HG02610 (cell line): ENCODE measurements around the gene SNX21.
"Not testable (repeated sequence)": the region's sequence is repeated elsewhere in the genome, so short reads cannot be mapped to it uniquely, and the experiment has no call there.

Source experiments
- ATAC-seq: cut with Tn5 transposase; IDR thresholded peaks from one replicate; pipeline ENCODE4 v1.9.1; 2021; ENCODE audit warnings: mild to moderate bottlenecking, moderate library complexity; ENCODE audit not compliant: unreplicated experiment

Gene SNX21

DNA sequence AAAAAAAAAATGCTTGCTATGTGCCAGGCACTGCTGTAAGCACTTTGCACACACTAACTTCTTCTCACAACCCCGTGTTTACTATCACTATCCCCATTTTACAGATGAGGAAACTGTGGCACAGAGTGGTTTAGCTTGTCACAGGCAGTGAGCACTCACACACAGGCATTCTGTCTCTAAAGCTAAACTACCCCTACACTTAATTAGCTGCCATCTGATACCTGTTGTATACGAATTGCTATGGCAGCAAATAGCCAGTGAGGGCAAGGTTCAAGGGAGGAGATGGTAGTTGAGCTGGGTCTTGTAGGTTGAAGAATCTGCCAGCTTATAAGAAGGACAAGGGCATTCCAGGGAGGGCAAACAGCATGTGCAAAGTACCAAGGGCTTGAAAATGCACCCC is 11.7 kb upstream of the SNX21 start:
- ATAC-seq: no peak

DNA sequence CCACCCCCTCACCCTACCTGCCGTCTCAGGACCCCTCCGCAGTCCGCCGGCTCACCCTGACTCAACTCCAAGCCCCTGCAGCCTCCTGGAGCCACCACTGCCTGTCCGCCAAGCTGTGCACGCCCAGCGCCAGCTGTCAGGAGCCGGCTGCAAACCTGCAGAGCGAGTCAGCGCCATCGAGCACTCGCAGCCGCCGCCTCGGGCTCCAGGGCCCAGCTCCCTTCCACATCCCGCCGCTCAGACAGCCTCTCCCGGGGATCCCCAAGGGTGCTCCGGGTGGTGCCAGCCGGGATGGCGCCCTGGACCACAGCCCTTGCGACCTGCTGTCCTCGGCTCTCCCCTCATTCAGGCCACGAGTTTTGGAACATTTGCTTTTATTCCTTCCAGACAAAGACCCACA is 10.7 kb upstream of the SNX21 start:
- ATAC-seq: no peak

DNA sequence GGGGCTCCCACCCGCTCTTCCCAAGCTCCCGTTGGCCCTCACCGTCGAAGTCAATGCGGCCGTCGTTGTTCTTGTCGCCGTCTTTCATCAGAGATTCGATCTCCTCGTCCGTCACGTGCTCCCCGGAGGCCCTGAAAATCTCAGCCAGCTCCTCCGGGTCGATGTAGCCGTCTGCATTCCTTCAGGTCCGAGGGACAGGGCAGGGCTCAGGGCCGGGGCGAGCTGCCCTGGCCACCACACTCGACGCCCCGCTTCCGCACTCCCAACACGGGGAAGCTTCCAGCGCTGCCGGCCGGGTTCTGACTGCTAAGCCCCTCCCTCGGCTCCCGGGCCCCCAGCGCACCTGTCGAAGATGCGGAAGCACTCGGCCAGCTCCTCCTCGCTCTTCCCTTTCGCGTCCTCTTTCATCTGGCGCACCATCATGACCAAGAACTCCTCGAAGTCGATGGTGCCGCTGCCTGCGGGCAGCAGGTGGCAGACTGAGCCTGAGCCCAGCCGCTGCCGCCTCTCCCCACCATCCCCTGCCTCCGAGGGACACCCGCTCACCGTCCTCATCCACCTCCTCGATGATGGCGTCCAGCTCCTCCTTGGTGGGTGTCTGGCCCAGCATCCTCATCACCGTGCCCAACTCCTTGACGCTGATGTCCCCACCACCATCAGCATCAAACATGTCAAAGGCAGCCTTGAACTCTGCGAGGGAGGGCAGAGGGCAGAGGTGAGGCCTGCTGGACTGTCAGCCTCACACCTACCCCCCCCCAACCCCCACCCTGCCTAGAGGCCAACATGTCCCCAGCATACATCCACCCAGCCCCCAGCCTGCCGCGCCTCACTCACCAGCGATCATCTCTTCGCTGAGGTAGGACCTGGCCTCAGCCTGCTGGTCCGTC is 9.4 kb upstream of the SNX21 start:
- ATAC-seq: no peak

DNA sequence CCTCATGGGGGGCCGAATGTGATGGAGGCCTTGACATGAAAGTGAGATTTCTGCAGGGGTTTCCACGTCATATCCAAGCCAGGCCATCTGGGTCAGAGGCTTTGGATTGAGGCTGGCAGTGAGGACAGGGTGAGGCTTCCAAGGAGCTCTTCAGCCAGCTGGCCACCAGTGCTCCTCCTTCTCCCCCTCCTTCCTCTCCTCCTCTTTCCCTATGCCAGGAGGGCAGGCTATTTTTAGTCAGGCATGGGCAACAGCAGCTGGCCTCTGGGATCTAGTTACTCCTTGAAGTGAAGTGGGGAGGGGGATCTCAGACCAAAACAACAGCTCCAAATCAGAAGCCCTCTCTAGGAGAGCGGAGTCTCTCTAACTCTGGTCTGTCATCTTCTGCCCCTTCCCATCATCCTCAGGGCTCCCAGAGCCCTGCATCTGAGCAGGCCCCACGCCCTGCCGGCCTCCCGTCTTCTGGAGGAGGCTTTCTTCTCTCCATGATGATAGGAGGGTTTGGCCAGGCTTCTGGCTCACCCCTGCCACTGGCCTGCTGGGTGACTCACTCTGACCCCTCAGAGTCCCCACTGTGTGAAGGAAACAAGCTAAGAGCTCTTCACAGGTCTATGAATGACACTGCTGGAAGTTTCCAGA is 7.1 kb upstream of the SNX21 start:
- no peak for ATAC-seq

DNA sequence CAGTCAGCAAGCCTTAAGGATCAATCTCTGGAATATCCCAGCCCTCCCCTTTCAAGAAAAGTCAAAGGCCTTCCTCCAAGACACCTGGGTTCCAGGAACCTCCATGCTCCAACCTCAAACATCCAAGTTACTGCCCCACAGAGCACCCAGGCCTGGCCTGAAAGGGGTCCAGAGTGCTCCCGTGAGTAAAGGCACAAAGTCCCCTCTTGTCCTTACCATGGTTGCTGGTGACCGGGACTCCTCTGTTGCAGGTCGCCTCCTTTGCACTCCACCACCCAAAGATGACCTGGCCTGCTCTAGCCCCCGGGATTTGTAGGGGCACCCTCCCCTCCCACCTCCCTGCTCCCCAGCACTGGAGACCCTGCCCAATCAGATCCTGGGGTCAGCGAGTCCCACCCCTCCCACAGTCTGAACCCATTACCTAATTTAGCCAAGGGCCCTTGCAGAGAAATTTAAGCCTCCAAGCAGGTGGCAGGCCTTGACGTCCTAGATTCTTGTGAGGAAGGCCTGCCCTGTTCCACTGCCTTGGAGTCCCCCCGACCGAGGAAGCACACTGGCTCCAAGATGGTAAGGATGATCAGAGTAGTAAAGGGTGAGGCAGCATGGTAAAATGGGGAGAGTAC is 6.5 kb upstream of the SNX21 start, which contains the start of gene TNNC2:
TSS of gene TNNC2 (minus strand) at position 283 of the 623 bp plus-strand sequence. CDS start at position 219, 64 bp downstream.
- no peak for ATAC-seq

DNA sequence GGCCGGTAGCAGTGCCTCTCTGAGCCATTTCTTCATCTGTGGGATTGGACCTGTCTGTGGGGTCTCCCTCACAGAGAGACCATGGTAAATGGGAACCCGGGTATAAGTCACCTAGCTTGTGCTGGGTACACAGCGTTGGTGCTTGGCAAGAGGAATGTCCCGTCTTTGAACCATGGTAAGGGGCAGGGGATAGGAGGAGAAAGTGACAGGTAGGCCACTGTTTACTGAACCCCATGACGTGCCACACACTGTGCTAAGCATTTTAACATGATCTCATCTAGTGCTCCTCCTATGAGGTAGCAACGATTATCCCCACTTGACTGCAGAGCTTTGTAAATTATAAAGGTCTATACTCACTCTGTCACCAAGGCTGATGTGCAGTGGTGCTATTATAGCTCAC is 5.9 kb upstream of the SNX21 start:
- no peak for ATAC-seq

DNA sequence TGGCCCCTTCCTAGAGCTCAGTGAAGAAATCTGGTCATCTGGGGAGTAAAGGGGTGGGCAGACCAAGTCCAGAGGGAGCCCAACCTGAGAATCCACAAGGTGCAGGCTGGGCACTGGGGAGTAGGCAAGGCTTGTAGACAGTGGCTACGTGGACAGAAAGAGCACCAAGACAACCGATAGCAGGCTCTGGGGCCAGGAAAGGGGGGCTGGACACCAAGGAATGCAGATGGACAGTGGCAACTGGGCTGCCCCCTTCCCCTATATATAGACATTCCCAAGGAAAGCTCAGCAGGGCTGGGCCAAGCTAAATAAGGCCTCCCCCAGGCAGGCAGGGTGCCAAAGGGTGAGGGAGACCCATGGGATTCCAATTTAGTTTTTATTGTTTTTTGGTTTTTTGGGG is 5.0 kb upstream of the SNX21 start:
- ATAC-seq: no peak

DNA sequence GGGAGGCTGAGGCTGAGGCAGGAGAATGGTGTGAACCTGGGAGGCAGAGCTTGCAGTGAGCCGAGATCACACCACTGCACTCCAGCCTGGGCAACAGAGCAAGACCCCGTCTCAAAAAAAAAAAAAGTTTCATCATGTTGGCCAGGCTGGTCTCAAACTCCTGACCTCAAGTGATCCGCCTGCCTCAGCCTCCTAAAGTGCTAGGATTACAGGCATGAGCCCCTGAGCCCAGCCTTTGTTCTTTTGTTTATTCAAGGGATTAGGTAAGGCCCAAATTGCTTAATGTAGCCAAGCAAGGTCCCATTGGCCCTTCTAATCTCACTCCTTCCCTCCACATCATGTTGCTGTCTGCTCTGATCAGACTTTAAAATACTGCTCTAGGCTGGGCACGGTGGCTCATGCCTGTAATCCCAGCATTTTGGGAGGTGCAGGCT is 3.9 kb upstream of the SNX21 start:
- not testable (repeated sequence) for ATAC-seq

DNA sequence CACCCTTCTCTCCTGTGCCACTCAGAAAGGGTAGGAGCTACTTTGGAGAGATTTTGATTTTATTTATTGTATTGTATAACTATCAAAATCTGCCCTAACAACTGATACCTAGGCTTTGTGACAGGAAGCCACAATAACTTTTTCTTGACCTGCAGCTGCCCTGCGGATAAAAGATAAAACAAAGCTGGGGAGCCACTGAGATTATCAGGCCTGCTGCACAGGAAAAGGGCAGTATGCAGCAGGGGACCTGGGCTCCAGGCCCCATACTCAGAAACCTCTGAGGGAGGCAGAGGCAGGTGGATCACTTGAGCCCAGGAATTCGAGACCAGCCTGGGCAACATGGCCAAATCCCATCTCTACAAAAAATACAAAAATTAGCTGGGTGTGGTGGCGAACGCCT is 980 bp upstream of the SNX21 start:
- ATAC-seq: no peak

DNA sequence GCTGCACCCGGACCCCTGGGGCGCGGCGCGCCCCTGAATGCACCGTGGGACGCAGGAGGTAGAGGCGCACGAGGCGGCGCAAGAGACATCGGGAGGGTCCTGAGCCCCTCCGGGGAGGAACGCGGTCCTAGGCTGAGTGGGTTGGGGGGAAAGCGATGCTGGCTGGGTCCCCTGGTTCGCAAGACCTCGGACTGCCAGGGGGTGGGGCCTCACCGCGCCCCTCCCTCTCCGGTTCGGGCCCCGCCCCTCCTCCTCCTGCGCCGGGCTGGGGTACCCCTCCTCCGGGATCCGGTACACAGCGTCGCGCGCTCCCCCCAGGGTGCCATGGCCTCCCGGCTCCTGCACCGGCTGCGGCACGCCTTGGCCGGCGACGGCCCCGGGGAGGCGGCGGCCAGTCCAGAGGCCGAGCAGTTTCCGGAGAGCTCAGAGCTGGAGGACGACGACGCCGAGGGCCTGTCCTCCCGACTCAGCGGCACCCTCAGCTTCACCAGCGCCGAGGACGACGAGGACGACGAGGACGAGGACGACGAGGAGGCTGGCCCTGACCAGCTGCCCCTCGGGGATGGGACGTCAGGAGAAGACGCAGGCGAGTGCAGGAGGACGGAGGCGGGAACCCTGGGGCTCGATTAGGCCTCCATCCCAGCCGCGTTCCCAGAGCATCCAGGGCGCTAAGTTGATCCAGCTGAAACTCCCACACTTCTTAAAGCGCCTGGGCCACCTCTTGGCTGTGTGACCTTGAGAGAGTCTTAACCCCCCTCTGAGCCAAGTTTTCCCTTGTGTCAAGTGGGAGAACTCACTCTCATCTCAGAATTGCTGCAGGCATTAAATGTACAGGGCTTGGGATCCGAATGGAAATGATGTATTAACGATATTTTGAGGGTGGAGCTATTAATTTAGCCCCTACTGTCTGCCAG is 541 bp downstream of the SNX21 start:
- peak; percentile 54 for ATAC-seq

DNA sequence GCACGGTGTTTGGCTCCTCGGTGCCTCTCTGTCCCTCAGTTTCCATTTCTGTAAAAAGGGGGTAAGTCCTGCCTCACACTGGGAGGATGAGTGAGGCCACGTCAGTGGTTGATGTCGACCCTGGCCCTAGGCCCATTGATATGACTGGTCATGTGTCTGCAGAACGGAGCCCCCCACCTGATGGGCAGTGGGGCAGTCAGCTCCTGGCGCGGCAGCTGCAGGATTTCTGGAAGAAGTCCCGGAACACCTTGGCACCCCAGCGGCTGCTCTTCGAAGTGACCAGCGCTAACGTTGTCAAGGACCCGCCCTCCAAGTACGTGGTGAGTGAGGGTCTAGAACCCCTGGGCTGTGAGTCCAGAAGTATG is 1.2 kb downstream of the SNX21 start:
- no peak for ATAC-seq

DNA sequence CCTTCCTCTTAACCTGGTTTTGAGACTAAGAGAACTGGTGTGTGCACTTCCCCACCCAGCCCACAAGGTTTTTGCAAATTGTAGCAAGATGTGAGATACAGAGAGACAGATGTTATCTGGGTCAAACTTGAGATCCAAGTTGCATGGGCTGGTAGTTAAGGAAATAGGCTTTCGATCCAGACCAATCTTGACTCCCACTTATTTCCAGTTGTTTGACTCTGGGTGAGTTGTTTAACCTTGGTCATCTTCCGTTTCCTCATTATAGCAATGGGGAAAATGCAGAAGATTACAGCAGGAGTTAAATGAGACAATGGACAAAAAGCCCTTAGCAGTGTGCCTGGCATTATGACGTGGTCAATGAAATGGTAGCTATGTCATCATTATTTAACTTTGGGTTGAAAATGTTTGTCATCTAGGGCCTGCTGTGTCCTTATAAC is 1.7 kb downstream of the SNX21 start:
- no peak for ATAC-seq

DNA sequence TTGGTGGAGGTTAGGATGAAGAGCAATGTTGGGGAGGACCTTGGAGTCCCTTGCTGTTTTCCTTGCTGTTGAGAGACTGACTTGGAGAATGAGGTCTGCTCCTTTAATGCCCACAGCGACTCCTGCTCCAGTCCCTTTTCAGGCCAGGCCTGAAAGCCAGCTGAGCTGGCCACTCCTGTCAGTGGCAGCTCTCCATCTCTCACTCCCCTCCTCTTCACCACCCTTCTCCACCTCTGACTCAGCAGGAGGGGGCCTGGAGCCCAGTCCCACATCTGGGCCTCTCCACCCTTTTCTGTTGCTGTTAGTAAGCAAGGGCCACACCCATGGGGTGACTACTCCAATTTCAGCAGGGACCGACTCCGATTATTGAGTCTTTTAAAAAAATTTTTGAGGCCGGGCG is 2.2 kb downstream of the SNX21 start:
- ATAC-seq: no peak

DNA sequence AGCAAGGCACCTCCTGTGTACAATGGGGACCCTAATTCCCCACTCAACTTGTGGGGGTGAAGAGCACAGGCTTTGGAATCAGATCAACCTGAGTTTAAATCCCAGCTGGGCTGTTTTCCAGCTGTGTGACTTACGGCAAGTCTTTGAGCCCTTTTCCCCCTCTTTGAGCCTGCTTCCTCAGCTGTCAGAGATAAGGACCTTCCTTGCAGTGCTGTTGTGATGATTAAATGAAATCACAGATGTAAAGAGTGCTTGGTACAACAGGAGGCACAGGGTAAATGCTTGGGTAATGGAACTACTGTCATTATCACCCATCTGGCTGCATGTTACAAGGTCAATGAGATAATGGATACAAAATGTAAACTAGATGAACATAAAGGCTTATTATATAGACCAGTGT is 3.2 kb downstream of the SNX21 start:
- ATAC-seq: no peak

DNA sequence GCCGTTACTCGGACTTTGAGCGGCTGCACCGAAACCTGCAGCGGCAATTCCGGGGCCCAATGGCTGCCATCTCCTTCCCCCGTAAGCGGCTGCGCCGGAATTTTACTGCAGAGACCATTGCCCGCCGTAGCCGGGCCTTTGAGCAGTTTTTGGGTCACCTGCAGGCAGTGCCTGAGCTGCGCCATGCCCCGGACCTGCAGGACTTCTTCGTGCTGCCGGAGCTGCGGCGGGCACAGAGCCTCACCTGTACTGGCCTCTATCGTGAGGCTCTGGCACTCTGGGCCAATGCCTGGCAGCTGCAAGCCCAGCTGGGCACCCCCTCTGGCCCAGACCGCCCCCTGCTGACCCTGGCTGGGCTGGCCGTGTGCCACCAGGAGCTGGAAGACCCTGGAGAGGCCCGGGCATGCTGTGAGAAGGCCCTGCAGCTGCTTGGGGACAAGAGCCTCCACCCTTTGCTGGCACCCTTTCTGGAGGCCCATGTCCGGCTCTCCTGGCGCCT is 7.2 kb downstream of the SNX21 start:
- ATAC-seq: no peak

DNA sequence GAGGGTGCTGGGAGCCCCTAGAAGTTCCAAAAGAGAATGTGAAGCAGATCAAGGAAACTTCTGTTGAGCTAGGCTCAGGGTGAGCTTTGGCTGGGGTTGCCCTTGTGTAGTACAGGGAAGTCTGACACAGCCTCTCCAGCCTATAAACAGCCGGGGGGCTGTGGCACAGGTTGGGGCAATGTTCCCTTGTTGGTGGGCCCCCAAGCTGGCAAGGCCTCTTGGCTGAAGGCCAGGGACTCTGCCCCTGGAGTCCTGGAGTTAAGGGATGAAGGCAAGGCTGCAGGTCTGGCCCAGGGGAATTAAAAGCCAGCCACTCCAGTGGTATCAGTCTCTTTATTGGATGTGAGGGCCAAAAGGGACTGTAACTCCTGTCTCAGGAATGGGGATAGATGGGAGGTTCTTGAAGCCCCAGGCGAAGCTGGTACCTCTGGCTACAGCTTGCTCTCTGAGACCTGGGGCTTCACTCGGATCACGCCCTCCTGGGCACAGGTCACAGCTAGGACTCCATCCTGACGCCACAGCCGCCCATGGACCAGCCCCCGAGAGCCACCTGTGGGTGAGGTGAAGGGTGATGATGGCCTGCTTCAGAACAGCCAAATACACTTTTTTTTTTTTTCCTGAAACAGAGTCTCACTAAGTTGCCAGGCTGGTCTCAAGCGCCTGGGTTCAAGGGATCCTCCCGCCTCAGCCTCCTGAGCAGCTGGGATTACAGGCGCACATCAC is 8.0 kb downstream of the SNX21 start:
- no peak for ATAC-seq

DNA sequence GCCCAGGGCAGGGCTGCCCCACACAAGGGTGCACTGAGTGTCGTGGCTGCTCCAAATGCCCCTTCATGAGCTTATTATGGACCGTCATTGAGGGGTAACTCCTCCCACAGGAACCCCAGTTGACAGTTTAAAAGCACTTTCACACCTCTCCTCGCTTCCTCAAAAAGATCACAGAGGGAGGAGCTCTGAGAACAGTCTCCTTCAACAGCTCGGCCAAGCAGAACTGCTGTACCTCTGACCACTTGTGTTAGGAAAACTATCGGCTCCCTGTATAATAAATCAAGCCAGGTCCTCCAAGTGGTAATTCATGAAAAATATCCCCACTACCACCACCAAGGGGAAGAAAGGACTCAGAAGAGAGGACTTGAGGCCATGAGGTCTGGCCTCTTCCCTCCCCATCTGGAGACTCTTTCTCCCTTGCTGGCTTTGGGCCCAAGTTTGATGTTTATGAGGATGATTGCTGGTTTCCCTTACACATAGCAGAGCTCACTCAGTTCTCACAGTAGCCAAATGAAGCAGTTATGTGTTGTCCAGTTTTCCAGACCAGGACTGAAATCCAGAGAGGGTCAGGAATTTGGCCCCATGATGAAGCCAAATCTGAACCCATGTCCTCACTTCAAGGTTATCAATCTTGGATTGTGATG is 8.7 kb downstream of the SNX21 start:
- peak; percentile 57 for ATAC-seq

DNA sequence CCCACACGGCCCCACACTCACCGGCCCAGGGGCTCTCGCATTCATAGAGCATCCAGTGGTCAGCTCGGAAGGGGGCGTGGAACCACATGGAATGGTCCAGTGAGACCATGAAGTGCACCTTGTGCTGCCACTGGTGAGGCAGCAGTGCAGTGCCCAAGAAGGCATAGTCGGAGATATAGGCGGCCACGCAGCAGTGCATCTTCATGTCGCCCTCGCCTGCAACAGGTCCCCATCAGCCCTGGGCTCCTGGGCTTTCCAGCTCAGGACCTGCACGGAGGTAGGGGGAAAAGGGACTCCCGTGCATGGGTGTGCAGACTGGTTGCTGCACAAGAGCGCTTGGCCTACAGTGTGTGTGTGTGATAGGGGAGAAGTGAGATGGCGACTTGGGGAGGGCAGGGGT is 9.9 kb downstream of the SNX21 start:
- no peak for ATAC-seq

DNA sequence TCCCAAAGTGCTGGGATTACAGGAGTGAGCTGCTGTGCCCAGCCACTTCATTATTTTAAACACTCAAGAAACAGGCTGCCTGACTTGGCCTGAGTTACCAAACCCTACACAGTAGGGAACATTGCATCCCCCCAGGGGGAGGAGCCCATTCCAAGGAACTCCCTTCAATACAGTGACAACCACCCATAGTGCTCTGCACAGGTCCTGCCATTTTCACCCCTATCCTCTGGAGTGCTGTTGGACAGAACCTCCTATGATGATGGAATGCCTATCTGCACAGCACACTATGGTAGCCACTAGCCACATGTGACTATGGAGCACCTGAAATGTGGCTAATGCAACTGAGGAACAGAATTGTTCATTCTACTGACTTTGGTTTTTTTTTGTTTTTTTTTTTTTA is 11.9 kb downstream of the SNX21 start:
- no peak for ATAC-seq

DNA sequence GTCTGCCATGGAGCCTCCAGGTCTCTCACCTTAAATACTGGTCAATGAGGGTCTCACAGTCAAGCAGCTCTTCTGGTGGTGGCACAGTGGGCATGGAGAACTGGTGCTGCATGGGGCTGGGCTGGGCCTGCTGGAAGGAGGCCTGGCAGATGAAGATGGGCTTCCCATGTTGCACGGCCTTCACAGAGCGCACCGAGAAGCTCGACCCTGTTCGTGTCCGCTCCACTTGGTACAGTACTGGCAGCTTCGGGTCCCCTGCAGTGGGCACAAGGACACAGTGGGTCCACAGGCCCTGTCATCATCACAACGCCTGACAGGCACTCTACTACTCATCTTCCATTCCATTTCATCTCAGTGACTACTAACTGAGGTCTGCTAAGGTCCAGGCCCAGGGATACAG is 14.8 kb downstream of the SNX21 start:
- no peak for ATAC-seq
